Vagina (tissue), 2 donors: ENCODE measurements around the gene FCRLB. TPM values are rescaled to one million over a fixed set of nuclear protein-coding genes. Genes with fewer than 3 reads are reported as not detected.

Experiments used
- DNase-seq, 2 donors: peaks; one replicate each; pipeline ENCODE4 v3.0.0-alpha.2; 2017; ENCODE audit errors: extremely low spot score in 2 of 2
- H3K27ac ChIP-seq: fragments of 200-600 bp; sonication (generic); one replicate; pipeline ENCODE4 v1.5.1; 2019
- H3K27me3 ChIP-seq: fragments of 200-600 bp; sonication (generic); one replicate; pipeline ENCODE4 v1.5.1; 2019
- H3K36me3 ChIP-seq, 2 donors: fragments of 200-600 bp; sonication (generic); one replicate each; pipeline ENCODE4 v1.5.1; 2017 to 2019
- H3K4me1 ChIP-seq: fragments of 200-600 bp; sonication (generic); one replicate; pipeline ENCODE4 v1.5.1; 2019
- H3K4me3 ChIP-seq, 2 donors: fragments of 200-600 bp; sonication (generic); 1 replicate in 1 of 2; 2 replicates in 1 of 2; pipeline ENCODE4 v1.5.1; 2016 to 2019
- H3K9me3 ChIP-seq: fragments of 200-600 bp; sonication (generic); one replicate; pipeline ENCODE4 v1.5.1; 2019
- POLR2A ChIP-seq, 2 donors: fragments of 450-650 bp; IDR thresholded peaks; one replicate each; pipeline ENCODE4 v1.6.1; 2017; ENCODE audit warnings: antibody characterized with exemption in 2 of 2, mild to moderate bottlenecking in 2 of 2, moderate library complexity in 2 of 2
- POLR2AphosphoS5 ChIP-seq, 2 donors: sonication (generic); formaldehyde crosslinking; IDR thresholded peaks; one replicate each; pipeline ENCODE4 v1.9.0; 2017; ENCODE audit warnings: antibody characterized with exemption in 2 of 2, mild to moderate bottlenecking in 2 of 2, low read depth in 1 of 2; ENCODE audit not compliant: insufficient read depth in 1 of 2
- intact Hi-C: fragments of 100-400 bp; cut with DNase I; formaldehyde crosslinking; loops from one replicate; pipeline ENCODE4 v1.15.1; 2023
- total RNA-seq: library from RNA; depleted of rRNA; stranded (reverse); fragments of >200 nt; gene quantifications from one replicate; pipeline ENCODE4 v1.2.3, GENCODE V29; 2016
- TF ChIP-seq, protein P1 (sequence below), 3 experiments: fragments of 450-650 bp in 2 of 3; fragments of 200-600 bp in 1 of 3; sonication (generic) in 1 of 3; IDR thresholded peaks; one replicate each; pipeline ENCODE4 v1.5.1; 2017 to 2019; ENCODE audit warnings: antibody characterized with exemption in 3 of 3, mild to moderate bottlenecking in 2 of 3, moderate library complexity in 2 of 3

FCRLB gene
- total RNA-seq, 1 donor from 2014 or later = not detected

DNA sequence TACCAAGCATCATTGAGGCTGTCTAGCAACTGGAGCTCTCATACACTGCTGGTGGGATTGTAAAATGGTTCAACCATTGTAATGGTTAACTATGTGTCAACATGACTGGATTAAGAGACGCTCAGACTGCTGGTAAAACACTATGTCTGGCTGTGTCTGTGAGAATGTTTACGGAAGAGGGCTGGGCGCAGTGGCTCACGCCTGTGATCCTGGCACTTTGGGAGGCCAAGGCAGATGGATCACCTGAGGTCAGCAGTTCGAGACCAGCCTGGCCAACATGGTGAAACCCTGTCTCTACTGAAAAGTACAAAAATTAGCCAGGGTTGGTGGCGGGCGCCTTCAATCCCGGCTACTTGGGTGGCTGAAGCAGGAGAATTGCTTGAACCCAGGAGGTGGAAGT, 19.1 kb upstream of the FCRLB start:
- no peaks in the 10 kb centered on the region for H3K4me1 ChIP-seq
- no peaks in the 10 kb centered on the region for H3K27me3 ChIP-seq
- TF ChIP-seq, protein P1, sequence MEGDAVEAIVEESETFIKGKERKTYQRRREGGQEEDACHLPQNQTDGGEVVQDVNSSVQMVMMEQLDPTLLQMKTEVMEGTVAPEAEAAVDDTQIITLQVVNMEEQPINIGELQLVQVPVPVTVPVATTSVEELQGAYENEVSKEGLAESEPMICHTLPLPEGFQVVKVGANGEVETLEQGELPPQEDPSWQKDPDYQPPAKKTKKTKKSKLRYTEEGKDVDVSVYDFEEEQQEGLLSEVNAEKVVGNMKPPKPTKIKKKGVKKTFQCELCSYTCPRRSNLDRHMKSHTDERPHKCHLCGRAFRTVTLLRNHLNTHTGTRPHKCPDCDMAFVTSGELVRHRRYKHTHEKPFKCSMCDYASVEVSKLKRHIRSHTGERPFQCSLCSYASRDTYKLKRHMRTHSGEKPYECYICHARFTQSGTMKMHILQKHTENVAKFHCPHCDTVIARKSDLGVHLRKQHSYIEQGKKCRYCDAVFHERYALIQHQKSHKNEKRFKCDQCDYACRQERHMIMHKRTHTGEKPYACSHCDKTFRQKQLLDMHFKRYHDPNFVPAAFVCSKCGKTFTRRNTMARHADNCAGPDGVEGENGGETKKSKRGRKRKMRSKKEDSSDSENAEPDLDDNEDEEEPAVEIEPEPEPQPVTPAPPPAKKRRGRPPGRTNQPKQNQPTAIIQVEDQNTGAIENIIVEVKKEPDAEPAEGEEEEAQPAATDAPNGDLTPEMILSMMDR (IDR thresholded peaks at IDR 0.05) = no peak
- TF ChIP-seq POLR2AphosphoS5 (IDR thresholded peaks at IDR 0.05; ENCODE audit: insufficient read depth in 1 of 2, low read depth in 1 of 2) (no peak), POLR2A (IDR thresholded peaks at IDR 0.05) (no peak)
- DNase-seq = no peak
- no peaks in the 10 kb centered on the region for H3K36me3 ChIP-seq
- no peak overlapping the region for H3K4me3 ChIP-seq
- intact Hi-C loops = no loop called here
- no peak overlapping the region for H3K27ac ChIP-seq
- no peaks in the 10 kb centered on the region for H3K9me3 ChIP-seq

DNA sequence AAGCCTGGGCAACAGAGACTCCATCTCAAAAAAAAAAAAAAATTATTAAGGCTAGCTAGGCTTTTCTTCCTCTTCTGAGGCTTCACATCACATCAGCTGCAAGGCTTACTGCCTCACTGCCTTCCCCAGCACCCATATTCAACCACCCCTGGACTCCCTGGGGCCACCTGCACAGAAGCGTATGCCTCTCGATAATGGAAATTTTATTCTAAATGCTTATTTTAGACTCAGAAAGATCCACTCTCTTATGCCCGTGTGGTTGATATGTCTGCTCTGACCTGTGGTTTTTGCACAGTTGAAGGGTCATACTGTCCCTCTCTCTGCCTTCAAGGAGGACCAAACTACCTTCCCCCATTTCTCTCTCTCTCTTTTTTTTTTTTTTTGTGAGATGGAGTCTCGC, 15.8 kb upstream of the FCRLB start:
- H3K9me3 ChIP-seq = no peaks in the 10 kb centered on the region
- no peaks in the 10 kb centered on the region for H3K4me1 ChIP-seq
- intact Hi-C loops = no loop called here
- no peaks in the 10 kb centered on the region for H3K36me3 ChIP-seq
- no peak for DNase-seq
- no peak overlapping the region for H3K27ac ChIP-seq
- no peaks in the 10 kb centered on the region for H3K27me3 ChIP-seq
- no peak overlapping the region for H3K4me3 ChIP-seq
- TF ChIP-seq, protein P1 (IDR thresholded peaks at IDR 0.05) = no peak
- no peak for TF ChIP-seq POLR2AphosphoS5 (IDR thresholded peaks at IDR 0.05; ENCODE audit: insufficient read depth in 1 of 2, low read depth in 1 of 2)
- TF ChIP-seq POLR2A (IDR thresholded peaks at IDR 0.05) = no peak

DNA sequence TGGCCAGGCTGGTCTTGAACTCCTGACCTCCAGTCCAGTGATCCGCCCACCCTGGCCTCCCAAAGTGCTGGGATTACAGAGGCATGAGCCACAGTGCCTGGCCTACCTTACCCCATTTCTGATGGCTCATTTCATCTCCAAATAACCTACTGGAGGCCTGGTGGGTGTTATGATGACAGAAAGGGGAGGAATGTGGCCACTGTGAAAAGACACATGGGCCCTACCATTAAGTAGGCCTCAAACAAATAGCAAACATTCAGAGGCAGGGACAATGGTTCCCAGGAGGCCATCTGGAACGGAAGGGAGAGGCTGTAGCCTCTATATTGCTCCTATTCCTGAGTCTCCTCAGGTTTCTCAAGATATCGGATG, 15.2 kb upstream of the FCRLB start:
- H3K9me3 ChIP-seq = no peaks in the 10 kb centered on the region
- H3K4me1 ChIP-seq = no peaks in the 10 kb centered on the region
- no peak overlapping the region for H3K27ac ChIP-seq
- H3K27me3 ChIP-seq = no peaks in the 10 kb centered on the region
- TF ChIP-seq, protein P1 (IDR thresholded peaks at IDR 0.05) = no peak
- TF ChIP-seq POLR2A (IDR thresholded peaks at IDR 0.05) (no peak), POLR2AphosphoS5 (IDR thresholded peaks at IDR 0.05; ENCODE audit: insufficient read depth in 1 of 2, low read depth in 1 of 2) (no peak)
- no peak overlapping the region for H3K4me3 ChIP-seq
- intact Hi-C loops = no loop called here
- H3K36me3 ChIP-seq = no peaks in the 10 kb centered on the region
- DNase-seq = no peak

DNA sequence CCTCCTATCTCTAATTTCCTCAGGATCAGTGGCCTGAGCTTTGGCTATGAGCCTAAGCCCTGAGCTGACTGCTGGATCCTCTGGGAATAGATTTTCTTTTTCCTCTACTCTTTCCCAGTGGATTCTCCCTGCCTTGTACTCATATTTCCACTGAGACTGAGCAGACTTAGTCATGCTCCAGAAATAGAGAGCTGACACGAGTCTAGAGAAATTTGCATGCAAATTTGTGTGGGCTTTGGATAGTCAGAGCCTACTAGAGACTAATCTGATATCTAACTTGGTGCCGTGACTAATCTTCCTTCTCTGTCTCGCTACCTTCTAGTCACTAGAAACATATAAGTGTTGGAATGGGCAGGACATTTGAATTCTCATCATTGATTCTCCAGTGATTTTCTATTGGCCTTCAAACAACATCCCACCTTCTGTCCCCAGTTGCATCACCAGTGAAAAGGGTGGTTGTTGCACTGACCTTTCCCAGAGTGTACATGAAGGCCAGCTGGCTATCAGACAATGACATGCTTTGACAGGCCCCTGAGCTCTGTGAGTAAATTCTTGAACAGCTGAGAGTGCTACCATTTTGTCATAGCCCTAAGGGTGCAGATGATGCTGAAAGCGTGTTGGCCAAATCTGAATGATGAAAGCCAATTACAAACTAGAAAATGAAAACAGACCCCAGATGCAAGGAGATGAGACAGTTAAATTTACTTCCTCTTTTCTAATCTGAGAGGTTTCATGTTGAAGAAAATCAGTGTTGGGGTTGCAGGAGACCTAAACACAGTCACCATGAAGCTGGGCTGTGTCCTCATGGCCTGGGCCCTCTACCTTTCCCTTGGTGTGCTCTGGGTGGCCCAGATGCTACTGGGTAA, 14.6 kb upstream of the FCRLB start, which contains the start of gene FCRLA:
Gene FCRLA, plus strand, starts transcription at position 748 of the 866 bp plus-strand sequence. Its CDS starts 36 bp downstream, at position 784.
- intact Hi-C loops = no loop called here
- H3K4me3 ChIP-seq = no peak within 1 kb of the TSS

More for the DNA sequence above, 14.6 kb upstream of the FCRLB start, which contains the start of gene FCRLA:
- Histone ChIP-seq H3K27ac (no peak within 1 kb of the TSS), H3K27me3 (no peaks in the 10 kb centered on the region), H3K36me3 (no peaks in the 10 kb centered on the region), H3K4me1 (no peaks in the 10 kb centered on the region), H3K9me3 (no peaks in the 10 kb centered on the region)
- no peak for TF ChIP-seq POLR2A (IDR thresholded peaks at IDR 0.05)
- TF ChIP-seq, protein P1 (IDR thresholded peaks at IDR 0.05) = no peak
- TF ChIP-seq POLR2AphosphoS5 (IDR thresholded peaks at IDR 0.05; ENCODE audit: insufficient read depth in 1 of 2, low read depth in 1 of 2) = no peak
- DNase-seq = no peak
